Ishikawa (cell line): ENCODE data around the gene PAN3.

Source experiments
- CEBPB ChIP-seq: IDR thresholded peaks from 2 replicates; pipeline ENCODE4 v1.6.1; 2012
- CREB1 ChIP-seq: IDR thresholded peaks from 2 replicates; pipeline ENCODE4 v1.6.1; 2012; ENCODE audit warnings: low read depth
- FOXM1 ChIP-seq: IDR thresholded peaks from 2 replicates; pipeline ENCODE4 v1.6.1; 2012; ENCODE audit warnings: low read depth, borderline replicate concordance
- NFIC ChIP-seq: IDR thresholded peaks from 2 replicates; pipeline ENCODE4 v1.6.1; 2012
- RAD21 ChIP-seq: IDR thresholded peaks from 2 replicates; pipeline ENCODE4 v1.6.1; 2012; ENCODE audit warnings: low read depth
- TF ChIP-seq, protein P1 (sequence below): IDR thresholded peaks from 2 replicates; pipeline ENCODE4 v1.6.1; 2012; ENCODE audit warnings: low read depth, mild to moderate bottlenecking
- TF ChIP-seq, protein P2 (sequence below): IDR thresholded peaks from 2 replicates; pipeline ENCODE4 v1.6.1; 2012

- TF ChIP-seq CEBPB (no peak), RAD21 (no peak), CREB1 (no peak), NFIC (no peak), FOXM1 (no peak)
- TF ChIP-seq, protein P1, sequence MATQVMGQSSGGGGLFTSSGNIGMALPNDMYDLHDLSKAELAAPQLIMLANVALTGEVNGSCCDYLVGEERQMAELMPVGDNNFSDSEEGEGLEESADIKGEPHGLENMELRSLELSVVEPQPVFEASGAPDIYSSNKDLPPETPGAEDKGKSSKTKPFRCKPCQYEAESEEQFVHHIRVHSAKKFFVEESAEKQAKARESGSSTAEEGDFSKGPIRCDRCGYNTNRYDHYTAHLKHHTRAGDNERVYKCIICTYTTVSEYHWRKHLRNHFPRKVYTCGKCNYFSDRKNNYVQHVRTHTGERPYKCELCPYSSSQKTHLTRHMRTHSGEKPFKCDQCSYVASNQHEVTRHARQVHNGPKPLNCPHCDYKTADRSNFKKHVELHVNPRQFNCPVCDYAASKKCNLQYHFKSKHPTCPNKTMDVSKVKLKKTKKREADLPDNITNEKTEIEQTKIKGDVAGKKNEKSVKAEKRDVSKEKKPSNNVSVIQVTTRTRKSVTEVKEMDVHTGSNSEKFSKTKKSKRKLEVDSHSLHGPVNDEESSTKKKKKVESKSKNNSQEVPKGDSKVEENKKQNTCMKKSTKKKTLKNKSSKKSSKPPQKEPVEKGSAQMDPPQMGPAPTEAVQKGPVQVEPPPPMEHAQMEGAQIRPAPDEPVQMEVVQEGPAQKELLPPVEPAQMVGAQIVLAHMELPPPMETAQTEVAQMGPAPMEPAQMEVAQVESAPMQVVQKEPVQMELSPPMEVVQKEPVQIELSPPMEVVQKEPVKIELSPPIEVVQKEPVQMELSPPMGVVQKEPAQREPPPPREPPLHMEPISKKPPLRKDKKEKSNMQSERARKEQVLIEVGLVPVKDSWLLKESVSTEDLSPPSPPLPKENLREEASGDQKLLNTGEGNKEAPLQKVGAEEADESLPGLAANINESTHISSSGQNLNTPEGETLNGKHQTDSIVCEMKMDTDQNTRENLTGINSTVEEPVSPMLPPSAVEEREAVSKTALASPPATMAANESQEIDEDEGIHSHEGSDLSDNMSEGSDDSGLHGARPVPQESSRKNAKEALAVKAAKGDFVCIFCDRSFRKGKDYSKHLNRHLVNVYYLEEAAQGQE: no peak
- TF ChIP-seq, protein P2, sequence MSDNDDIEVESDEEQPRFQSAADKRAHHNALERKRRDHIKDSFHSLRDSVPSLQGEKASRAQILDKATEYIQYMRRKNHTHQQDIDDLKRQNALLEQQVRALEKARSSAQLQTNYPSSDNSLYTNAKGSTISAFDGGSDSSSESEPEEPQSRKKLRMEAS: no peak
Measured at GRCh38 chr13:28237944-28238343, 99.6 kb downstream of the PAN3 start.
